Measurements from ENCODE around the gene GBX2.

Gene GBX2

DNA sequence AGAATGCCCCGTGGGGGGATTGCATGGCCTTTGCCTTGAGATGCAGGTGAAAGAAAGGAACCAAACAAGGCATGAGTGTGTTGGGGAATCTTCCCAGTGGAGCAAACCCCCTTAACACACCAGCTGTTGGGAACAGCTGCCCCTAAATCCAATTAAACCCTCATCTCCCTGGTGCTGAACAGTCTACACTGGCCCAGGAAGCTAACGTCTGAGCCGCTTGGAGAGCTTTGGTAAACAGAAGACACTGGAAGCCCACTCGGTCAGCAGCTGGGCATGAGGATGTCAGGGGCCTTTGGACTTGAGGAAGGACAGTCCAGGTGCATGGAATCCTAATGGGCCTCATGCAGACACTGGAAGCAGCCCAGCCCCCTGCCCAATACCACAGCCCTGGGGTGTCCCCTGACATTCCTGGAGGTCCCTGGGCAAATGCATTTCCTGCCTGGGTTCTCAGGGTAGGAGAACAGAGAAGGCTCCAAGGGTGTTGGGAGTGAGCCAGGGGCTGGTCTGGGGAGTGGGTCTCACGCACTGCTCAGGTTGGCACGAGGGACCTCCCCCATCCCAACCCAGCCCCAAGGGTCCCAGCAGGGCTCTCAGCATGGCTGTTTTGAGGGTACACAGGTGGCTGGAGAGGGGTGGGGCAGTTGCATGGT is 37.7 kb downstream of the GBX2 start:
- TF ChIP-seq SIN3A (IDR thresholded peaks at IDR 0.05; ENCODE audit: borderline replicate concordance, insufficient read depth, low read length) (no peak), POLR2AphosphoS5 (IDR thresholded peaks at IDR 0.05; ENCODE audit: low read depth, low read length) (no peak), FOXP2 (optimal IDR thresholded peaks at IDR 0.05; ENCODE audit: borderline replicate concordance, extremely low read depth, extremely low read length, insufficient read depth) (no peak), TAF1 (IDR thresholded peaks at IDR 0.05; ENCODE audit: borderline replicate concordance, insufficient read depth, low read length) (no peak)
- TF ChIP-seq, protein P1, sequence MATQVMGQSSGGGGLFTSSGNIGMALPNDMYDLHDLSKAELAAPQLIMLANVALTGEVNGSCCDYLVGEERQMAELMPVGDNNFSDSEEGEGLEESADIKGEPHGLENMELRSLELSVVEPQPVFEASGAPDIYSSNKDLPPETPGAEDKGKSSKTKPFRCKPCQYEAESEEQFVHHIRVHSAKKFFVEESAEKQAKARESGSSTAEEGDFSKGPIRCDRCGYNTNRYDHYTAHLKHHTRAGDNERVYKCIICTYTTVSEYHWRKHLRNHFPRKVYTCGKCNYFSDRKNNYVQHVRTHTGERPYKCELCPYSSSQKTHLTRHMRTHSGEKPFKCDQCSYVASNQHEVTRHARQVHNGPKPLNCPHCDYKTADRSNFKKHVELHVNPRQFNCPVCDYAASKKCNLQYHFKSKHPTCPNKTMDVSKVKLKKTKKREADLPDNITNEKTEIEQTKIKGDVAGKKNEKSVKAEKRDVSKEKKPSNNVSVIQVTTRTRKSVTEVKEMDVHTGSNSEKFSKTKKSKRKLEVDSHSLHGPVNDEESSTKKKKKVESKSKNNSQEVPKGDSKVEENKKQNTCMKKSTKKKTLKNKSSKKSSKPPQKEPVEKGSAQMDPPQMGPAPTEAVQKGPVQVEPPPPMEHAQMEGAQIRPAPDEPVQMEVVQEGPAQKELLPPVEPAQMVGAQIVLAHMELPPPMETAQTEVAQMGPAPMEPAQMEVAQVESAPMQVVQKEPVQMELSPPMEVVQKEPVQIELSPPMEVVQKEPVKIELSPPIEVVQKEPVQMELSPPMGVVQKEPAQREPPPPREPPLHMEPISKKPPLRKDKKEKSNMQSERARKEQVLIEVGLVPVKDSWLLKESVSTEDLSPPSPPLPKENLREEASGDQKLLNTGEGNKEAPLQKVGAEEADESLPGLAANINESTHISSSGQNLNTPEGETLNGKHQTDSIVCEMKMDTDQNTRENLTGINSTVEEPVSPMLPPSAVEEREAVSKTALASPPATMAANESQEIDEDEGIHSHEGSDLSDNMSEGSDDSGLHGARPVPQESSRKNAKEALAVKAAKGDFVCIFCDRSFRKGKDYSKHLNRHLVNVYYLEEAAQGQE (IDR thresholded peaks at IDR 0.05; ENCODE audit: insufficient read depth in 1 of 2, low read depth in 2 of 2, low read length in 2 of 2), result no peak

DNA sequence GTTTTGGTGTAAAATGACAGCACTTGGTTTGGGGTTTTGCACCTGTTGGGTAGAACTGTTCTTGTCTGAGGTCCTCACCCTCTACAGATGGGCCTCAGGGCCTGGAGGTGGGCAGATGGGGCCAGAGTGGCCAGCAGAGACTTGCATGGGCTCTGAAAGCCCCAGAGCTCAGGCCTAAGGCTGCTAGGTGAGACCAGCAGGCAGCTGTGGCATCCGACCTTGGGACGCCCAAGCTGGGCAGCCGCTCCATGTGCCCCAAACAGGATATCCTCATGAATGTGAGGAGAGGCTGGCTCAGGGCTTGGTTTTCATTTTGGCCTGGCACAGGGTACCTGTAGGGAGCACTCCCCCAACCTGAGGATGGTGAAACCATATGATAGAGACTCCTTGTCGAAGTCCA is 38.3 kb downstream of the GBX2 start:
- no peak for TF ChIP-seq POLR2AphosphoS5 (IDR thresholded peaks at IDR 0.05; ENCODE audit: low read depth, low read length)

DNA sequence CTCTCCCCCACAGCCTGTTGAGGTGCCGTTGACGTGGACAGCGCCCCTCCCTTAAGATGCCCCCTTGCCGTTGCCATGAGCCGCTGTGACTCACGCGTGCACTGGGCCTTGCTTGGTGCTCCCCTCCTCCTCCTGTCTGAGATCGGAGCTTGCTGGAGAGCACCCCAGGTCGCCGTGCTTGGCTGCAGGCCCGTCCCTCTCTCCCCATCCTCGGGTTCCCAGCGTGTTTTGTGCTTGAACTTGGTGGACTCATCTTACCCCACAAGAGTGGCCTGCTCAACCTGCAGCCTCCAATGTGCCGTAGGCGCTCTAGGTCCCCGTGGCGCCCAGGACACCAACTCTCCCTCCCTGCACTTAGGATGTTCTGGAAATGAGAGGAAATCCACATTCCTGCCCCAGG is 39.9 kb downstream of the GBX2 start:
- TF ChIP-seq, protein P1 (IDR thresholded peaks at IDR 0.05; ENCODE audit: insufficient read depth in 1 of 2, low read depth in 2 of 2, low read length in 2 of 2), result no peak
- TF ChIP-seq FOXP2 (optimal IDR thresholded peaks at IDR 0.05; ENCODE audit: borderline replicate concordance, extremely low read depth, extremely low read length, insufficient read depth) (no peak), POLR2AphosphoS5 (IDR thresholded peaks at IDR 0.05; ENCODE audit: low read depth, low read length) (no peak), SIN3A (IDR thresholded peaks at IDR 0.05; ENCODE audit: borderline replicate concordance, insufficient read depth, low read length) (no peak), TAF1 (IDR thresholded peaks at IDR 0.05; ENCODE audit: borderline replicate concordance, insufficient read depth, low read length) (no peak)

- TF ChIP-seq POLR2AphosphoS5 (IDR thresholded peaks at IDR 0.05; ENCODE audit: low read depth, low read length), result no peak
- TF ChIP-seq FOXP2 (optimal IDR thresholded peaks at IDR 0.05; ENCODE audit: borderline replicate concordance, extremely low read depth, extremely low read length, insufficient read depth), result no peak
- no peak for TF ChIP-seq TAF1 (IDR thresholded peaks at IDR 0.05; ENCODE audit: borderline replicate concordance, insufficient read depth, low read length)
- no peak for TF ChIP-seq SIN3A (IDR thresholded peaks at IDR 0.05; ENCODE audit: borderline replicate concordance, insufficient read depth, low read length)
- TF ChIP-seq, protein P1 (IDR thresholded peaks at IDR 0.05; ENCODE audit: insufficient read depth in 1 of 2, low read depth in 2 of 2, low read length in 2 of 2), result no peak
These were observed 41.2 kb downstream of the GBX2 start for GRCh38 chr2:236127010-236127409.

- TF ChIP-seq FOXP2 (optimal IDR thresholded peaks at IDR 0.05; ENCODE audit: borderline replicate concordance, extremely low read depth, extremely low read length, insufficient read depth) (no peak), SIN3A (IDR thresholded peaks at IDR 0.05; ENCODE audit: borderline replicate concordance, insufficient read depth, low read length) (no peak), TAF1 (IDR thresholded peaks at IDR 0.05; ENCODE audit: borderline replicate concordance, insufficient read depth, low read length) (no peak), POLR2AphosphoS5 (IDR thresholded peaks at IDR 0.05; ENCODE audit: low read depth, low read length) (no peak)
- TF ChIP-seq, protein P1 (IDR thresholded peaks at IDR 0.05; ENCODE audit: insufficient read depth in 1 of 2, low read depth in 2 of 2, low read length in 2 of 2), result no peak
These were observed 42.6 kb downstream of the GBX2 start for GRCh38 chr2:236125541-236125940.

Measured in PFSK-1 (cell line).